GM10248 (cell line): ENCODE measurements around the gene MORN1.

ENCODE experiments used
- CTCF ChIA-PET: fragments of 300-600 bp; sonication (Branson Sonifier 250); formaldehyde crosslinking; extraction: SDS; loops from one replicate; lab custom pipeline; 2021; ENCODE audit warnings: antibody characterized with exemption; lab: Yijun Ruan, JAX
- POLR2A ChIA-PET: fragments of 350-650 bp; sonication (Branson Sonifier 250); formaldehyde crosslinking; extraction: SDS; loops from one replicate; lab custom pipeline; 2020; ENCODE audit warnings: antibody characterized with exemption; lab: Yijun Ruan, JAX
- DNase-seq: peaks from one replicate; pipeline ENCODE4 v3.0.0; 2012; ENCODE audit errors: extremely low spot score
- CTCF ChIP-seq: IDR thresholded peaks from 2 replicates; pipeline ENCODE4 v1.5.1; 2012; ENCODE audit warnings: mild to moderate bottlenecking, low read depth; ENCODE audit errors: extremely low read depth, missing control alignments, control extremely low read depth

Gene MORN1

GRCh38 chr1:2347409-2347785 lies 44.0 kb downstream of the MORN1 start:
- CTCF ChIA-PET = no interaction called here
- no peak for DNase-seq
- POLR2A ChIA-PET = no interaction called here
- TF ChIP-seq CTCF = no peak

GRCh38 chr1:2346691-2347408 lies 44.5 kb downstream of the MORN1 start:
- ChIA-PET POLR2A (no interaction called here), CTCF (no interaction called here)
- no peak for TF ChIP-seq CTCF
- DNase-seq = no peak

GRCh38 chr1:2345297-2346075 lies 45.9 kb downstream of the MORN1 start:
- ChIA-PET POLR2A (no interaction called here), CTCF (no interaction called here)
- TF ChIP-seq CTCF = no peak
- no peak for DNase-seq

- CTCF ChIA-PET = no interaction called here
- no peak for DNase-seq
- no peak for TF ChIP-seq CTCF
Observed at GRCh38 chr1:2344744-2345296, 46.5 kb downstream of the MORN1 start.

GRCh38 chr1:2344121-2344681 lies 47.2 kb downstream of the MORN1 start:
- CTCF ChIA-PET = no interaction called here
- POLR2A ChIA-PET = no interaction called here
- DNase-seq = no peak
- TF ChIP-seq CTCF = no peak

More at GRCh38 chr1:2344744-2345296, 46.5 kb downstream of the MORN1 start:
- POLR2A ChIA-PET = no interaction called here

GRCh38 chr1:2343023-2343935 lies 48.1 kb downstream of the MORN1 start:
- DNase-seq = no peak
- CTCF ChIA-PET = no interaction called here
- POLR2A ChIA-PET = no interaction called here
- no peak for TF ChIP-seq CTCF
